GM23248 (cell line): ENCODE results near the gene ANKRD55. TPM values are rescaled to one million over a fixed set of nuclear protein-coding genes. Genes with fewer than 3 reads are reported as not detected.
A peak's percentile ranks its signal among the peaks of the same experiment; 100 is the strongest.

ENCODE experiments used
- DNase-seq: peaks from one replicate; pipeline ENCODE4 v3.0.0-alpha.2; 2015
- H2AFZ ChIP-seq: fragments of 200-600 bp; sonication (generic); 2 replicates; pipeline ENCODE4 v1.6.1; 2016; ENCODE audit warnings: antibody characterized with exemption
- H3F3A ChIP-seq: fragments of 200-600 bp; sonication (generic); 2 replicates; pipeline ENCODE4 v1.6.1; 2016; ENCODE audit warnings: mild to moderate bottlenecking, antibody characterized with exemption, mixed run types; ENCODE audit not compliant: insufficient read depth
- H3K27ac ChIP-seq: fragments of 200-600 bp; sonication (generic); 2 replicates; pipeline ENCODE4 v1.5.1; 2016; ENCODE audit warnings: mild to moderate bottlenecking
- H3K27me3 ChIP-seq: fragments of 200-600 bp; sonication (generic); replicated peaks from 2 replicates; pipeline ENCODE4 v1.6.1; 2016; ENCODE audit warnings: mild to moderate bottlenecking; ENCODE audit not compliant: insufficient read depth
- H3K36me3 ChIP-seq: fragments of 200-600 bp; sonication (generic); 2 replicates; pipeline ENCODE4 v1.6.1; 2016; ENCODE audit warnings: low read depth, mild to moderate bottlenecking
- H3K4me1 ChIP-seq: fragments of 200-600 bp; sonication (generic); 2 replicates; pipeline ENCODE4 v1.6.1; 2016; ENCODE audit warnings: mild to moderate bottlenecking; ENCODE audit not compliant: insufficient read depth
- H3K4me2 ChIP-seq: fragments of 200-600 bp; sonication (generic); one replicate; pipeline ENCODE4 v1.6.1; 2016; ENCODE audit warnings: mild to moderate bottlenecking; ENCODE audit not compliant: unreplicated experiment
- H3K4me3 ChIP-seq: fragments of 200-600 bp; sonication (generic); 2 replicates; pipeline ENCODE4 v1.5.1; 2016; ENCODE audit warnings: mild to moderate bottlenecking
- H3K79me2 ChIP-seq: fragments of 200-600 bp; sonication (generic); 2 replicates; pipeline ENCODE4 v1.6.1; 2016; ENCODE audit warnings: mild to moderate bottlenecking; ENCODE audit not compliant: insufficient read depth
- H3K9ac ChIP-seq: fragments of 200-600 bp; sonication (generic); 2 replicates; pipeline ENCODE4 v1.6.1; 2016; ENCODE audit warnings: mild to moderate bottlenecking
- H3K9me2 ChIP-seq: fragments of 200-600 bp; sonication (generic); 2 replicates; pipeline ENCODE4 v1.6.1; 2016; ENCODE audit warnings: mixed run types, mild to moderate bottlenecking, moderate library complexity; ENCODE audit not compliant: insufficient read depth
- H3K9me3 ChIP-seq: fragments of 200-600 bp; sonication (generic); one replicate; pipeline ENCODE4 v1.6.1; 2017; ENCODE audit warnings: low read depth
- H4K20me1 ChIP-seq: fragments of 200-600 bp; sonication (generic); 2 replicates; pipeline ENCODE4 v1.6.0; 2016; ENCODE audit not compliant: insufficient read depth
- EZH2 ChIP-seq: fragments of 200-600 bp; sonication (generic); IDR thresholded peaks from 2 replicates; pipeline ENCODE4 v1.6.1; 2018; ENCODE audit warnings: antibody characterized with exemption, mild to moderate bottlenecking; ENCODE audit not compliant: insufficient read depth, poor library complexity, severe bottlenecking
- EZH2phosphoT487 ChIP-seq: fragments of 200-600 bp; sonication (generic); IDR thresholded peaks from 2 replicates; pipeline ENCODE4 v1.6.1; 2018; ENCODE audit warnings: antibody characterized with exemption, moderate library complexity, mild to moderate bottlenecking, low read depth; ENCODE audit not compliant: insufficient read depth
- WGBS, 2 experiments: methylation state at CpG; one replicate each; pipeline ENCODE4 v1.1.6; 2015 to 2017; ENCODE audit warnings: low lambda C conversion rate in 2 of 2, low coverage in 1 of 2; ENCODE audit errors: missing lambda C conversion rate in 2 of 2; 5-methylcytosine and 5-hydroxymethylcytosine counted together
- in situ Hi-C: fragments of 300-500 bp; cut with MboI; formaldehyde crosslinking; loops from 2 replicates; pipeline ENCODE4 v1.15.0; 2020
- polyA plus RNA-seq: library from polyadenylated mRNA; unstranded; fragments of >200 nt; fragmentation: Nextera tagmentation; extraction: Ambion mirVana; gene quantifications from 2 replicates; pipeline ENCODE4 v1.2.1, GENCODE V29; 2016
- total RNA-seq: library from RNA; depleted of rRNA; stranded (reverse); fragments of >200 nt; shearing (Covaris generic); gene quantifications from 2 replicates; pipeline ENCODE4 v1.2.3, GENCODE V29; 2014

ANKRD55 gene
- total and polyA plus RNA-seq, 2 experiments from 2014 or later, result not detected

DNA sequence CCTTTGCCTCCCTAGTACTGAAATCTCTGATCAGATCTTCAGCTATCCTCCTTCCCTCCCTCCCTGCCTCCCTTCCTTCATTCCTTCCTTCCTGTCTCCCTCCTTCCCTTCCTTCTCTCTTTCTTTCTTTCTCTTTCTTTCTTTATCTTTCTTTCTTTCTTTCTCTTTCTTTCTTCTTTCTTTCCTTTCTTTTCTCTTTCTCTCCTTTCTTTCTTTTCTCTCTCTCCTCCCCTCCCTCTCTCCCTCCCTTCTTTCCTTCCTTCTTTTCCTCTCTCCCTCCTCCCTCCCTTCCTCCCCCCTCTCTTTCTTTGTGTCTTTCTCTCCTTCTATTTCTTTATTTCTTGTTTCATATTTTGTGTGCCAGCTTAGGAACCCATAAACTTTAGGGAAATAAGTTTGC, 23.9 kb upstream of the ANKRD55 start:
- Histone ChIP-seq H3K79me2 (no peaks in the 10 kb centered on the region), H3F3A (peaks cover 9% of the 10 kb centered on the region; the same call in 1 of the 2 replicates), H3K9me2 (no peaks in the 10 kb centered on the region), H3K9ac (no peak overlapping the region), H3K4me1 (peaks cover 12% of the 10 kb centered on the region), H3K4me3 (no peak overlapping the region), H3K27ac (no peak overlapping the region), H4K20me1 (no peaks in the 10 kb centered on the region), H2AFZ (no peak overlapping the region), H3K9me3 (no peaks in the 10 kb centered on the region), H3K4me2 (no peak overlapping the region), H3K36me3 (no peaks in the 10 kb centered on the region), H3K27me3 (no peaks in the 10 kb centered on the region)
- DNase-seq, result no peak
- in situ Hi-C loops, result loop anchor here (25.0 kb wide), 1 partner anchor 955 kb away; no protein-coding TSS in a partner anchor
- no peak for TF ChIP-seq EZH2phosphoT487
- no peak for TF ChIP-seq EZH2

DNA sequence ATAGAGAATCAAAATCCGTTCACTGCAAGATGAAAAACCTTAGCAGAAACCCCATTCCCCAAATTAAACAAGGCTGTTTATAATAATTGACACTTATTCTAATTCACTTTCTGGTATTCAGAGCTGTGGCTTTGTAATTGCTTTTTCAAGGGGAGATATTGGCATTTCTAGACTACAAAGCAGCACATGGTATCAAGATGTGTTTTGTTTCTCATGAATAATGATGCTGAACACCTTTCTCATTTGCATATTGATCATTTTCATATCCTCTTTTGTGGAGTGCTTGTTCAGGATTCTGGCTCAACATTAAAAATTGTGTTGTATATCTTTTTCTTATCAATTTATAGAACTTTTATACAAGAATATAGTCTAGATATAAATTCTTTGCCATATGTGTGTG, 22.4 kb upstream of the ANKRD55 start:
- H3K4me1 ChIP-seq, result peaks cover 12% of the 10 kb centered on the region
- H3K9me3 ChIP-seq, result no peaks in the 10 kb centered on the region
- H3K4me2 ChIP-seq, result no peak overlapping the region
- no peak overlapping the region for H3K9ac ChIP-seq
- 89 to 97% methylated on average over 1 of the region's 1 CpG for WGBS, 2 experiments
- H2AFZ ChIP-seq, result no peak overlapping the region
- H3F3A ChIP-seq, result peaks cover 9% of the 10 kb centered on the region; the same call in 1 of the 2 replicates
- H3K79me2 ChIP-seq, result no peaks in the 10 kb centered on the region
- H3K4me3 ChIP-seq, result no peak overlapping the region
- H3K27ac ChIP-seq, result no peak overlapping the region
- in situ Hi-C loops, result loop anchor here (25.0 kb wide), 1 partner anchor 957 kb away; no protein-coding TSS in a partner anchor
- no peak for DNase-seq
- no peaks in the 10 kb centered on the region for H4K20me1 ChIP-seq
- H3K9me2 ChIP-seq, result no peaks in the 10 kb centered on the region
- TF ChIP-seq EZH2 (no peak), EZH2phosphoT487 (no peak)
- H3K27me3 ChIP-seq, result no peaks in the 10 kb centered on the region
- H3K36me3 ChIP-seq, result no peaks in the 10 kb centered on the region

DNA sequence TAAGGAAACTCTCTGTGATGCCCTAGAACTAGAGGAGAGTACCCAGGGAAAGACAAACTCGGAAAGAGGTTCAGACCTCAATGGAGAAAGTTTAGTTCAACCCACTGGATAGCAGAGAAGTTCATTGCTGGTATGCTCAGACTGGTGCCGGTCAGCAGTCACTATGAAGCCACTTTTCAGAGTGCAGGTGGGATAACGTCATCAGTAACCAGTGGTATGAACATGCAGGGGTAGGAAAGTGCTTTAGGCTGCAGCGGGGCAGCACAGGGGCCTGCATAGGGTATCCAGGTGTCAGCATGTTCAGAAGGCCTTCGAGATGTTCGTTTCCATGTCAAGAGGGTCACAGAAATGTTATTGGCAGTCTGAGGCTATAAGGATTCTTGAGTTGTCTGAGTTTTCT, 20.8 kb upstream of the ANKRD55 start:
- Histone ChIP-seq H3K79me2 (no peaks in the 10 kb centered on the region), H3K9me2 (no peaks in the 10 kb centered on the region), H3K36me3 (no peaks in the 10 kb centered on the region), H2AFZ (no peak overlapping the region), H3K4me3 (no peak overlapping the region), H3K9me3 (no peaks in the 10 kb centered on the region), H3K9ac (no peak overlapping the region), H3K27ac (no peak overlapping the region), H3F3A (0 out of 2 replicates have a peak, but pooled peaks cover 2% of the 10 kb centered on the region), H4K20me1 (no peaks in the 10 kb centered on the region), H3K4me2 (no peak overlapping the region), H3K27me3 (no peaks in the 10 kb centered on the region), H3K4me1 (peaks cover 4% of the 10 kb centered on the region; the same call in 1 of the 2 replicates)
- TF ChIP-seq EZH2 (no peak), EZH2phosphoT487 (no peak)
- 93 to 94% methylated on average over 6 of the region's 6 CpGs for WGBS, 2 experiments
- no peak for DNase-seq
- in situ Hi-C loops, result loop anchor here (25.0 kb wide), 1 partner anchor 958 kb away; no protein-coding TSS in a partner anchor

DNA sequence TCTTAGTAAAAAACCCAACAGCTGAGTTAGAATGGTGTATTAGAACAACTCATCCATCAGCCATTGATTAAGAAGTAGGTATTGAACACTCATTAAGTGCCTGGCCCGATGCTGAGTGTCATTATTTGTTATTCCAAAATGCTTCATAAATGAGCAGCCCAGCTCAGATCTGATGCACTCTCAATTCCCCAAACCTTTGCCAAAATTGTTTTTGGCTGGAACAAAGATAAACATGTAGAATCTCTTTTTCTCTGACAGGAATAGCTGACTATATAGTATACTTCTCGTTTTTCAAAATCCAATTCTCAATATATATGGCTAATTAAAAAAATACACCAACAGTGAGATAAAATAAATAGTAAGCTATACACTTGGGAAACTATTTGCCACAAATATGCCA, 20.0 kb upstream of the ANKRD55 start:
- Histone ChIP-seq H3K4me1 (no peaks in the 10 kb centered on the region), H3K27me3 (no peaks in the 10 kb centered on the region), H3F3A (no peaks in the 10 kb centered on the region), H4K20me1 (no peaks in the 10 kb centered on the region), H3K9ac (no peak overlapping the region), H3K27ac (no peak overlapping the region), H2AFZ (0 out of 2 replicates have a peak overlapping the region, but pooled peaks have one; percentile 25), H3K79me2 (no peaks in the 10 kb centered on the region), H3K4me3 (no peak overlapping the region), H3K36me3 (no peaks in the 10 kb centered on the region), H3K4me2 (no peak overlapping the region), H3K9me2 (no peaks in the 10 kb centered on the region), H3K9me3 (no peaks in the 10 kb centered on the region)
- in situ Hi-C loops, result loop anchor here (25.0 kb wide), 1 partner anchor 959 kb away; no protein-coding TSS in a partner anchor
- no peak for DNase-seq
- WGBS, 2 experiments, result 33 to 35% methylated on average over 2 of the region's 2 CpGs
- TF ChIP-seq EZH2 (no peak), EZH2phosphoT487 (no peak)
